Measurements from ENCODE around the gene HDHD5. TPM values are rescaled to one million over a fixed set of nuclear protein-coding genes. Genes with fewer than 3 reads are reported as not detected.

Gene HDHD5
- total RNA-seq, 1 experiment from 2014 or later, result 68.4 TPM

- H4K8ac ChIP-seq (replicated peaks; ENCODE audit: insufficient read length, low read depth, low read length), result no peak overlapping the region
- H3K4me1 ChIP-seq (ENCODE audit: insufficient read depth, low read length), result no peaks in the 10 kb centered on the region; the same call in 1 of the 2 replicates
- H3K18ac ChIP-seq (ENCODE audit: insufficient read length, low read depth, low read length), result no peak overlapping the region
- no peak overlapping the region for H3K4me3 Mint-ChIP-seq
- no peak overlapping the region for H2BK15ac ChIP-seq (ENCODE audit: low read depth, low read length)
- no peak overlapping the region for H3K23ac ChIP-seq (ENCODE audit: insufficient read length, low read depth, low read length)
- H3K27ac Mint-ChIP-seq, result no peak overlapping the region
- no peak overlapping the region for H3K4ac ChIP-seq (ENCODE audit: low read depth, low read length)
- H4K5ac ChIP-seq (ENCODE audit: insufficient read length, low read depth, low read length), result no peak overlapping the region
- H2BK5ac ChIP-seq (ENCODE audit: insufficient read length, low read length), result no peak overlapping the region
- peaks cover 7% of the 10 kb centered on the region for H3K27me3 Mint-ChIP-seq (ENCODE audit: low read depth)
- H3K14ac ChIP-seq (ENCODE audit: insufficient read depth, low read length), result no peak overlapping the region
- WGBS (ENCODE audit: extremely low coverage, insufficient read length, low lambda C conversion rate), result no CpG with 5 or more reads among the region's 4 CpGs
- H3K9me3 Mint-ChIP-seq, result no peaks in the 10 kb centered on the region
- no peak overlapping the region for H2BK120ac ChIP-seq (ENCODE audit: low read depth, low read length, poor library complexity, severe bottlenecking)
- no peak for DNase-seq
- H3K56ac ChIP-seq (ENCODE audit: insufficient read length, low read depth, low read length), result no peak overlapping the region
- no peak for TF ChIP-seq CTCF (conservative IDR thresholded peaks at IDR 0.05)
- H3K79me2 ChIP-seq (ENCODE audit: insufficient read depth, low read length), result no peaks in the 10 kb centered on the region
- H2BK20ac ChIP-seq (ENCODE audit: low read depth, low read length, poor library complexity, severe bottlenecking), result no peak overlapping the region
- H4K91ac ChIP-seq (ENCODE audit: insufficient read length, low read depth, low read length), result no peak overlapping the region
- no peak overlapping the region for H2AFZ ChIP-seq (ENCODE audit: low read length)
- no peak overlapping the region for H3T11ph ChIP-seq (ENCODE audit: low read length)
- no peak overlapping the region for H3K9ac ChIP-seq (ENCODE audit: extremely low read depth, insufficient read length, low read length)
- H3K23me2 ChIP-seq (ENCODE audit: insufficient read length, low read depth, low read length, poor library complexity, severe bottlenecking), result no peaks in the 10 kb centered on the region
- no peaks in the 10 kb centered on the region for H3K9me3 ChIP-seq (ENCODE audit: control insufficient read depth, low read depth, low read length)
- no peak overlapping the region for H3K4me2 ChIP-seq (ENCODE audit: insufficient read depth, insufficient read length, low read length)
- no peak overlapping the region for H3K27ac ChIP-seq (ENCODE audit: insufficient read length, low read depth, low read length)
- H3K36me3 Mint-ChIP-seq (ENCODE audit: insufficient read depth in 1 of 3, low read depth in 3 of 3), result peaks cover 0 to 4% (median 0%) of the 10 kb centered on the region in 3 experiments; a peak in 3 of 7 replicates
- no peaks in the 10 kb centered on the region for H3K27me3 ChIP-seq (ENCODE audit: insufficient read depth, low read length)
- no peaks in the 10 kb centered on the region for H4K20me1 ChIP-seq (ENCODE audit: control insufficient read depth, insufficient read depth, insufficient read length)
- H3K79me1 ChIP-seq (ENCODE audit: insufficient read depth, low read depth, low read length, poor library complexity, severe bottlenecking), result no peaks in the 10 kb centered on the region
- H2BK12ac ChIP-seq (ENCODE audit: insufficient read length, low read depth, low read length), result no peak overlapping the region
- H2AK5ac ChIP-seq (ENCODE audit: insufficient read length, low read length), result no peak overlapping the region
- peaks cover 27 to 37% of the 10 kb centered on the region in 2 experiments for H3K4me1 Mint-ChIP-seq
These were observed 43.8 kb downstream of the HDHD5 start for GRCh38 chr22:17115236-17115635.
